GM10248 (cell line): ENCODE results near the gene IQSEC1.

ENCODE experiments used
- CTCF ChIA-PET: fragments of 300-600 bp; sonication (Branson Sonifier 250); formaldehyde crosslinking; extraction: SDS; loops from one replicate; lab custom pipeline; 2021; ENCODE audit warnings: antibody characterized with exemption; lab: Yijun Ruan, JAX
- POLR2A ChIA-PET: fragments of 350-650 bp; sonication (Branson Sonifier 250); formaldehyde crosslinking; extraction: SDS; loops from one replicate; lab custom pipeline; 2020; ENCODE audit warnings: antibody characterized with exemption; lab: Yijun Ruan, JAX
- DNase-seq: peaks from one replicate; pipeline ENCODE4 v3.0.0; 2012; ENCODE audit errors: extremely low spot score
- TF ChIP-seq, protein P1 (sequence below): IDR thresholded peaks from 2 replicates; pipeline ENCODE4 v1.5.1; 2012; ENCODE audit warnings: mild to moderate bottlenecking, low read depth; ENCODE audit errors: extremely low read depth, missing control alignments, control extremely low read depth

Gene IQSEC1

GRCh38 chr3:13019243-13020095 is 53.8 kb downstream of the IQSEC1 start:
- ChIA-PET POLR2A (interaction anchor here (0.9 kb wide), 1 partner anchor 49 kb away, joined by 3 read pairs; no protein-coding TSS in a partner anchor), CTCF (interaction anchor here (0.8 to 2.3 kb wide), 12 partner anchors 7 to 72 kb away, joined by 3 to 7 read pairs (median 4); no protein-coding TSS in a partner anchor)
- TF ChIP-seq, protein P1, sequence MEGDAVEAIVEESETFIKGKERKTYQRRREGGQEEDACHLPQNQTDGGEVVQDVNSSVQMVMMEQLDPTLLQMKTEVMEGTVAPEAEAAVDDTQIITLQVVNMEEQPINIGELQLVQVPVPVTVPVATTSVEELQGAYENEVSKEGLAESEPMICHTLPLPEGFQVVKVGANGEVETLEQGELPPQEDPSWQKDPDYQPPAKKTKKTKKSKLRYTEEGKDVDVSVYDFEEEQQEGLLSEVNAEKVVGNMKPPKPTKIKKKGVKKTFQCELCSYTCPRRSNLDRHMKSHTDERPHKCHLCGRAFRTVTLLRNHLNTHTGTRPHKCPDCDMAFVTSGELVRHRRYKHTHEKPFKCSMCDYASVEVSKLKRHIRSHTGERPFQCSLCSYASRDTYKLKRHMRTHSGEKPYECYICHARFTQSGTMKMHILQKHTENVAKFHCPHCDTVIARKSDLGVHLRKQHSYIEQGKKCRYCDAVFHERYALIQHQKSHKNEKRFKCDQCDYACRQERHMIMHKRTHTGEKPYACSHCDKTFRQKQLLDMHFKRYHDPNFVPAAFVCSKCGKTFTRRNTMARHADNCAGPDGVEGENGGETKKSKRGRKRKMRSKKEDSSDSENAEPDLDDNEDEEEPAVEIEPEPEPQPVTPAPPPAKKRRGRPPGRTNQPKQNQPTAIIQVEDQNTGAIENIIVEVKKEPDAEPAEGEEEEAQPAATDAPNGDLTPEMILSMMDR = no peak
- no peak for DNase-seq

- CTCF ChIA-PET = interaction anchor here (0.8 to 1.9 kb wide), 13 partner anchors 8 to 52 kb away, joined by 3 to 6 read pairs (median 3); no protein-coding TSS in a partner anchor
- POLR2A ChIA-PET = no interaction called here
Measured at GRCh38 chr3:13018561-13019242, 54.5 kb downstream of the IQSEC1 start.

GRCh38 chr3:13018043-13018451 is 55.2 kb downstream of the IQSEC1 start:
- ChIA-PET POLR2A (no interaction called here), CTCF (interaction anchor here (0.8 to 1.9 kb wide), 9 partner anchors 9 to 51 kb away, joined by 3 to 6 read pairs (median 3); no protein-coding TSS in a partner anchor)
- no peak for DNase-seq
- TF ChIP-seq, protein P1 = no peak

More at GRCh38 chr3:13018561-13019242, 54.5 kb downstream of the IQSEC1 start:
- DNase-seq = no peak
- TF ChIP-seq, protein P1 = no peak

GRCh38 chr3:13017361-13018042 is 55.7 kb downstream of the IQSEC1 start:
- TF ChIP-seq, protein P1 = no peak
- CTCF ChIA-PET = interaction anchor here (1.0 to 1.9 kb wide), 5 partner anchors 9 to 30 kb away, joined by 3 to 6 read pairs (median 3); no protein-coding TSS in a partner anchor
- DNase-seq = no peak
- POLR2A ChIA-PET = no interaction called here

GRCh38 chr3:13016721-13017255 is 56.4 kb downstream of the IQSEC1 start:
- ChIA-PET CTCF (interaction anchor here (1.9 to 3.1 kb wide), 2 partner anchors 9 to 17 kb away, joined by 6 to 9 read pairs; no protein-coding TSS in a partner anchor), POLR2A (no interaction called here)
- DNase-seq = no peak
- TF ChIP-seq, protein P1 = no peak
